Astrocyte of the cerebellum (primary cell): ENCODE results near the gene ISM2.
A peak's percentile ranks its signal among the peaks of the same experiment; 100 is the strongest.

Experiments
- DNase-seq: peaks from one replicate; pipeline ENCODE4 v3.0.0-alpha.2; 2011; ENCODE audit warnings: low read depth
- H3K4me3 ChIP-seq: 2 replicates; pipeline ENCODE4 v1.5.1; 2011; ENCODE audit warnings: mild to moderate bottlenecking, low read depth, low read length, moderate library complexity
- in situ Hi-C: cut with HindIII; loops from 2 replicates; pipeline ENCODE4 v1.10.0; 2017; ENCODE audit warnings: low sequenced_read_pairs
- TF ChIP-seq, protein P1 (sequence below): IDR thresholded peaks from 2 replicates; pipeline ENCODE4 v1.5.1; 2012; ENCODE audit warnings: low read length, low read depth, moderate library complexity, mild to moderate bottlenecking; ENCODE audit errors: missing control alignments

The ISM2 gene

DNA sequence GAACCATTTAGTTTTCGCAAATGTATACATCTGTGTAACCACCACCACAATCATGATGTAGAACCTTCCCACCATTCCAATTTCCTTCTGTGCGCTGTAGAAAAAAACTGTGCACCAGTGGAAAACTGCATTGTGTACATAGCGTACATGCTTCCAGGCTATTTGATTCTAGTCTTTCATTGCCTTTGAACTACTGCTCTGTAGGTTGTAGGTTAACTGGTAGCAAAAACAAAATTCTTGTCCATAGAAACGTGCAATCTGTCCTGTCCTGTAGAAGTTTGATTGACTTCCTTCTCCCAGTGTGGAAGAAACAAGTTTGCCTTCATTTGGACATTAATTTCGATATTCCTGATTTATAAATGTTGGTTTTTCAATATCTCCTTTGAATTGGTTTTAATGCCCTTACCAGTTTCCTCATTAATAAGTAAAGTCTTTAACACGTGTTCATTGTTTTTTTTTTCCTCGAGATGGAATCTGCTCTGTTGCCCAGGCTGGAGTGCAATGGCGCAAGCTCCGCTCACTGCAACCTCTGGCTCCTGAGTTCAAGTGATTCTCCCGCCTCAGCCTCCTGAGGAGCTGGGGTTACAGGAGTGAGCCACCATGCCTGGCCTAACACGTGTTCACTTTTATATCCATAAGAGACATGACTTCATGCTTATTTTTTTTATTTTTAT is 3.6 kb upstream of the ISM2 start:
- TF ChIP-seq, protein P1, sequence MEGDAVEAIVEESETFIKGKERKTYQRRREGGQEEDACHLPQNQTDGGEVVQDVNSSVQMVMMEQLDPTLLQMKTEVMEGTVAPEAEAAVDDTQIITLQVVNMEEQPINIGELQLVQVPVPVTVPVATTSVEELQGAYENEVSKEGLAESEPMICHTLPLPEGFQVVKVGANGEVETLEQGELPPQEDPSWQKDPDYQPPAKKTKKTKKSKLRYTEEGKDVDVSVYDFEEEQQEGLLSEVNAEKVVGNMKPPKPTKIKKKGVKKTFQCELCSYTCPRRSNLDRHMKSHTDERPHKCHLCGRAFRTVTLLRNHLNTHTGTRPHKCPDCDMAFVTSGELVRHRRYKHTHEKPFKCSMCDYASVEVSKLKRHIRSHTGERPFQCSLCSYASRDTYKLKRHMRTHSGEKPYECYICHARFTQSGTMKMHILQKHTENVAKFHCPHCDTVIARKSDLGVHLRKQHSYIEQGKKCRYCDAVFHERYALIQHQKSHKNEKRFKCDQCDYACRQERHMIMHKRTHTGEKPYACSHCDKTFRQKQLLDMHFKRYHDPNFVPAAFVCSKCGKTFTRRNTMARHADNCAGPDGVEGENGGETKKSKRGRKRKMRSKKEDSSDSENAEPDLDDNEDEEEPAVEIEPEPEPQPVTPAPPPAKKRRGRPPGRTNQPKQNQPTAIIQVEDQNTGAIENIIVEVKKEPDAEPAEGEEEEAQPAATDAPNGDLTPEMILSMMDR = no peak
- DNase-seq = no peak
- in situ Hi-C loops = no loop called here
- H3K4me3 ChIP-seq = no peak overlapping the region

DNA sequence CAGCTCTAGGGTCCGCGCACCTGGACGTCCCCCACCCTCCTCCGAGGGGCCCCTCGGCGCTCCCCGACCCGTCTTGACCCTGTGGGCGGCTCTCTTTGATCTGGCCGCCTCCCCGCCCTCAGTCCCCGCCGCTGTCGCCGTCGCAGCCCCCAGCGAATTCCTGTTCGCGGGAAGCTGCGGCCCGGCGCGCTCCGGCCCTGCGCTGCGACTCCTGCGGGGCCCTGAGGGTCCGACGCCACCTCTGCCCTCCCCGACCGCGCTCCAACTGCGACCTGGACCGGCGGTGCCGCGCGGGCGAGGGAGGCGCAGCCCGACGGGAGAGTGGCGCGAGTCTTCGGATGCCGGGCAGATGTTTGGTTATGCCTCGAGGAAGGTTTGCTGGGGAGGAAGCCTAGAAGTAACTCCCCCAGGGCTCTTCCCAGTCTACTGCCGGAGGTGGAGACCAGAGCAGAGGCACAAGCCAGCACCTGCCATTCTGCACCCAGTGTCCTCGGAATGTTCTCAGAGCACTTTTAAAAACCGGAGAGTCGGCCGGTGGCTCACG is 440 bp upstream of the ISM2 start:
- in situ Hi-C loops = no loop called here
- peak overlapping the region; percentile 43 for H3K4me3 ChIP-seq
- DNase-seq = no peak
- TF ChIP-seq, protein P1 = no peak

DNA sequence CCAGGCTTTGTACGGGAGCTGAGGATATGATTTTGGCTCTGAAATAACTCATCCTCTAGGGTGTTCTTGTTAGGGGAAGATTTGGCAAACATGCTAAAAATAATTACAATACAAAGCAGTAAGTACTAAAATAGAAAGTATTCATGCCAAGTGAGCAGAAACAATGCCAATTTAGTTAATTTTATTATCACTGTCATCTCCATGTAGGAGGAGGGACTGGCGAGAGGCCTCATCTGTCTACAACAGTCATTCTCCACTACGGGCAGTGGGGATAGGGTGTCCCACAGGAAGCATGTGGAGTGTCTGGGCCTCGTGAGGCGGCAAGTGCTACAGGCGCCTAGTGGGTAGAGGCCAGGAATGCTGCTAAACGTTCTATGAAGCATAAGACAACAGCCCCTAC is 3.3 kb downstream of the ISM2 start:
- no peak overlapping the region for H3K4me3 ChIP-seq
- TF ChIP-seq, protein P1 = no peak
- DNase-seq = no peak
- in situ Hi-C loops = no loop called here

DNA sequence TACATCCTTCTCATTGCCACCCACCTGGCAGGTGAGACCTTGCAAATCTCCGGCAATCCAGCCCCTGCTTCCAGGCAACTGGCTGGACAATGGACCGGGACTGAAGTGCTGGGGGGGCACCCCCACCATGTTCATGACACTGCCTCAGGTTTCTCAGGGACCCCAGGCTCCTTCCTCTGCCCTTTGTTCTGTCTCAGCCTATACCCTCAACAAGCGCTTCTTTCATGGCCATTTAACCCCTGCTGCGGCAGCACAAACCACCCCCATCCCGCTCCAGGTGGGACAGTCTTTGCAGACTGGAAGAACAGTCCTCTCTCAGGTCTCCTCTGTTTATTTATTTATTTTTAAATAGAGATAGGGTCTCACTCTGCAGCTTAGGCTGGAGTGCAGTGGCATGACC is 7.6 kb downstream of the ISM2 start:
- TF ChIP-seq, protein P1 = no peak
- DNase-seq = no peak
- in situ Hi-C loops = no loop called here
- H3K4me3 ChIP-seq = no peak overlapping the region

DNA sequence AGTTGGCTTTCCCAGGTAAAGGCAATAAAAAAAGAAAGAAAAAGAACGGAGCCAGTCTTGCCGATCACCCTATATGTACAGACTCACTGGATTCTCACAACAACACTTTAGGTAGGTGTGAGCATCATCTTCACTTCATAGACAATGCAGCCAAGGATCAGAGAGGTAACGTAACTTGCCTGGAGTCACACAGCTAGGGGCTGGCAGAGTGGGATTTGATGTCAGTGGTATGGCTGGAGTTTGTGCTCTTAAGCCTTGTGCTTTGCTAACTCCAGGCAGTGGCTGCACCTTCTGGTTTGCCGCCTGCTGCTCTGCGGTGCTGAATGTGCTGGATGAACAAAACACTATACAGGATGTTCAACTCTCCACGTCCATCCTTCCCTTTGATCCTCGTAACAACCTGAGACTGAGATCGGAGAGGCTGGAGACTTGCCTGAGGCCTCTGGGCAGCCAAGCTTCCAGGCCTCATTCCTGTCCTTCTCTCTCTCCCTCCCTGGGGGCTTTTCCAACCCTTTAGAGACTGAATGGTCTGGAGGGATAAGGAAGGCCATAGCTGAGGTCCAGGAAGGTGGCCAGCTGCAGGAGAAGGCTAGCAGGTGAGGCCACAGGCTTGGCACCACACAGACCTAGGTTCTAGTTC is 8.1 kb downstream of the ISM2 start:
- TF ChIP-seq, protein P1 = no peak
- in situ Hi-C loops = no loop called here

DNA sequence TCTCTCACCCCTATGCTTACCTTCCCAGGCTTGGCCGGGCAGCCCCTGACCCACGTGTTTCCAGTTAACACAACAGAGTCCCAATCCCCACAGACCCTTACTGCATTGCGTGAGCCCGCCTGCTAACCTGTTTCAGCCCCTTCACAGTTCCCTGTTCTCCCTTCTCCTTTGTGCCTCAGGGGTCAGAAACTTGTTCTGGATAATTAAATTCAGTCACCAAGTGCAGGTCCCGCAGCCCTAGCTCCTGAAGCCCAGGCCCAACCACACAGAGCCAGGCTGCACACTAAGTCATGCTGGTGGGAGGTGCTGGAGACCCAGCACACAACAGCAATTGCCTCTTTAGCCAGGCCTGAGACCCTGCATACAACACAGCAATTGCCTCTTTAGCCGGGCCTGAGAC is 9.6 kb downstream of the ISM2 start:
- DNase-seq = no peak
- no peak overlapping the region for H3K4me3 ChIP-seq
- in situ Hi-C loops = loop anchor here (5.0 kb wide), 1 partner anchor 33 kb away; no protein-coding TSS in a partner anchor
- TF ChIP-seq, protein P1 = no peak

More for the DNA sequence above, 8.1 kb downstream of the ISM2 start:
- DNase-seq = no peak
- no peak overlapping the region for H3K4me3 ChIP-seq
